OCI-LY7 (cell line): ENCODE results near the gene MBOAT2. TPM values are rescaled to one million over a fixed set of nuclear protein-coding genes. Genes with fewer than 3 reads are reported as not detected.

Experiments
- BruUV-seq: library from RNA; stranded (reverse); fragments of 400-500 nt; replicated peaks from 2 replicates; lab custom pipeline; 2021; lab: Mats Ljungman, UMichigan
- CTCF ChIA-PET: fragments of 300-600 bp; sonication (Branson Sonifier 250); formaldehyde crosslinking; loops from one replicate; lab custom pipeline; 2022; ENCODE audit warnings: antibody characterized with exemption; ENCODE audit not compliant: unreplicated experiment; lab: Charles Lee
- POLR2A ChIA-PET: fragments of 300-600 bp; sonication (Branson Sonifier 250); formaldehyde crosslinking; loops from one replicate; lab custom pipeline; 2022; ENCODE audit warnings: antibody characterized with exemption; lab: Charles Lee
- DNase-seq: peaks from one replicate; pipeline ENCODE4 v3.0.0-alpha.2; 2015; ENCODE audit warnings: low spot score
- H2AFZ ChIP-seq: fragments of 200-600 bp; sonication (generic), shearing (Covaris generic); 2 replicates; pipeline ENCODE4 v1.6.1; 2014; ENCODE audit warnings: mild to moderate bottlenecking, antibody characterized with exemption, low read length, moderate library complexity
- H3K27ac ChIP-seq: fragments of 200-600 bp; sonication (generic); 2 replicates; pipeline ENCODE4 v1.5.1; 2014; ENCODE audit warnings: mixed run types, low read depth, mild to moderate bottlenecking, moderate library complexity, low read length, inconsistent platforms; ENCODE audit not compliant: poor library complexity, severe bottlenecking
- H3K36me3 ChIP-seq: fragments of 200-600 bp; sonication (generic); 2 replicates; pipeline ENCODE4 v1.6.1; 2014; ENCODE audit warnings: mild to moderate bottlenecking, antibody characterized with exemption, low read length, moderate library complexity, mixed read lengths; ENCODE audit not compliant: insufficient read depth
- H3K4me1 ChIP-seq: fragments of 200-600 bp; sonication (generic); 2 replicates; pipeline ENCODE4 v1.5.1; 2014; ENCODE audit warnings: mild to moderate bottlenecking, low read length; ENCODE audit not compliant: insufficient read depth, poor library complexity, severe bottlenecking
- H3K4me2 ChIP-seq: fragments of 200-600 bp; sonication (generic); 2 replicates; pipeline ENCODE4 v1.6.1; 2014; ENCODE audit warnings: mild to moderate bottlenecking, low read length
- H3K4me3 ChIP-seq: fragments of 200-600 bp; sonication (generic); 2 replicates; pipeline ENCODE4 v1.5.1; 2014; ENCODE audit warnings: mild to moderate bottlenecking, low read depth, low read length; ENCODE audit not compliant: poor library complexity, severe bottlenecking
- H3K79me2 ChIP-seq: fragments of 200-600 bp; sonication (generic); 2 replicates; pipeline ENCODE4 v1.6.1; 2016; ENCODE audit warnings: low read depth, mild to moderate bottlenecking, low read length, moderate library complexity, mixed read lengths; ENCODE audit not compliant: insufficient read depth
- H3K9me2 ChIP-seq: fragments of 200-600 bp; sonication (generic); 2 replicates; pipeline ENCODE4 v1.6.1; 2016; ENCODE audit warnings: mild to moderate bottlenecking, low read length, mixed read lengths; ENCODE audit not compliant: insufficient read depth
- H3K9me3 ChIP-seq: fragments of 200-600 bp; sonication (generic); 2 replicates; pipeline ENCODE4 v1.6.1; 2014; ENCODE audit warnings: mild to moderate bottlenecking, mixed run types, low read length, mixed read lengths
- H4K20me1 ChIP-seq: fragments of 200-600 bp; sonication (generic); 2 replicates; pipeline ENCODE4 v1.6.1; 2014; ENCODE audit warnings: mild to moderate bottlenecking, antibody characterized with exemption, low read length, moderate library complexity, mixed read lengths; ENCODE audit not compliant: insufficient read depth
- CTCF ChIP-seq: fragments of 200-600 bp; sonication (generic); conservative IDR thresholded peaks from 2 replicates; pipeline ENCODE4 v1.5.1; 2014; ENCODE audit warnings: mild to moderate bottlenecking, antibody characterized with exemption, low read length, moderate library complexity, mixed read lengths
- EZH2phosphoT487 ChIP-seq: fragments of 200-600 bp; sonication (generic); IDR thresholded peaks from 2 replicates; pipeline ENCODE4 v1.6.1; 2018; ENCODE audit warnings: low read depth, borderline replicate concordance, mild to moderate bottlenecking, mixed run types, antibody characterized with exemption, low read length, moderate library complexity, mixed read lengths
- intact Hi-C: fragments of 100-400 bp; cut with micrococcal nuclease; formaldehyde crosslinking; loops from one replicate; pipeline ENCODE4 v1.10.0; 2022; ENCODE audit not compliant: unreplicated experiment
- total RNA-seq, 2 experiments: library from RNA; depleted of rRNA in 1 of 2; stranded (reverse); fragments of >200 nt in 1 of 2; shearing (Covaris generic) in 1 of 2; gene quantifications; 2 replicates each; pipeline ENCODE4 v1.2.3, GENCODE V29; 2014 to 2022

MBOAT2 gene
- total RNA-seq, 2 experiments from 2014 or later, result 0.28 to 0.93 TPM

DNA sequence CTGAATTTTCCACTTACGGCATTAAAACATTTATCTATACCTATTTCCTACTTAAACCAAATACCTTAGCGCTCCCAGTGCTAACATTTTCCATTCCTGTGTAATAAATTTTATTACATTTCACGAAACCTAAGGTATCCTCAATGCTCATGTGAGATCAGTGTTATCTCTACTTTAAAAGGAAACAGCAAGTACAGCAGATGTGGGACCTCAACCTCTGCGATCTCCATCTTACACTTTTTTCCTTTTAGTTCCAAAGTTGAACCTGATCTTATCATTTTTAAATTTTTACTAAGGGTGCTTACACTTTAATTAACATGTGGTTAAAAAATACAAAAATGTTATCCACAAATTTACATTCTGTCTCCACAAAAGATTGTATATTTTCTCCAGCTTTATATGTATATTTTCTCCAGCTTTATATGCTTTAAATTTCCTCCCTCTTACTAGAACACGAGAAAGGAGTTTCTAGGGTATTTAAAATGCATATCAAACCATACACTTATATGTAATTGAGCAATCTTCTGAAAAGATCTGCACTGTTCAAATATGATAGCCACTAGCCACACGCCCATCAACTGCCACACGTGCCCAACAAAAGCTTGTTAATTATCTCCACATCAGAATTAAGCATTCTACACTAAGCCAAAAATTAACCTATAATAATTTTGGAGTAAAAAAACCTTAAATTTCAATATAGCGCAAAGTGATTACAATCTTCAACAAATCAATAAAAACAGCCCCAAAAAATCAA is 38.1 kb downstream of the MBOAT2 start:
- no peak for DNase-seq
- TF ChIP-seq EZH2phosphoT487 (no peak), CTCF (no peak)
- H3K4me3 ChIP-seq, result no peak overlapping the region
- H3K9me3 ChIP-seq, result no peaks in the 10 kb centered on the region
- H3K27ac ChIP-seq, result no peak overlapping the region
- no peaks in the 10 kb centered on the region for H4K20me1 ChIP-seq
- ChIA-PET CTCF (no interaction called here), POLR2A (interaction anchor here (0.5 to 1.0 kb wide), 3 partner anchors 21 to 63 kb away, joined by 3 to 4 read pairs (median 3); no protein-coding TSS in a partner anchor)
- H3K79me2 ChIP-seq, result no peaks in the 10 kb centered on the region
- H3K36me3 ChIP-seq, result no peaks in the 10 kb centered on the region
- no TSS peak for BruUV-seq
- no peak overlapping the region for H3K4me2 ChIP-seq
- no peaks in the 10 kb centered on the region for H3K4me1 ChIP-seq
- H3K9me2 ChIP-seq, result no peaks in the 10 kb centered on the region
- H2AFZ ChIP-seq, result no peak overlapping the region
- intact Hi-C loops, result no loop called here

DNA sequence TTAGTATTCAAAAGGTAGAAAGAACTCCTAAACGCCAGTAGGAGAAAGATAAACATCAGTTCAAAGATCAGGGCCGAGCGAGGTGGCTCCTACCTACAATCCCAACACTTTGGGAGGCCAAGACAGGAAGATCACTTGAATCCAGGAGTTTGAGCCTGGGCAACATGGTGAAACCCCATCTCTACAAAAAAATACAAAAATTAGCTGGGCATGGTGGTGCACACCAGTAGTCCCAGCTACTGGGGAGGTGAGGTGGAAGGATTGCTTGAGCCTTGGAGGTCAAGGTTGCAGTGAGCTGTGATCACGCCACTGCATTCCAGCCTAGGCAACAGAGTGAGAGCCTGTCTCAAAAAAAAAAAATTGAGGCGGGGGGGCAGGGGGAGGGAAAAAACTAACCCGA is 40.6 kb downstream of the MBOAT2 start:
- no TSS peak for BruUV-seq

More for the DNA sequence above, 40.6 kb downstream of the MBOAT2 start:
- no peak overlapping the region for H3K27ac ChIP-seq
- no peaks in the 10 kb centered on the region for H3K36me3 ChIP-seq
- TF ChIP-seq EZH2phosphoT487, result no peak
- TF ChIP-seq CTCF, result no peak
- no peak for DNase-seq
- H3K4me1 ChIP-seq, result no peaks in the 10 kb centered on the region
- CTCF ChIA-PET, result no interaction called here
- intact Hi-C loops, result no loop called here
- no peaks in the 10 kb centered on the region for H4K20me1 ChIP-seq
- no peak overlapping the region for H3K4me2 ChIP-seq
- no peaks in the 10 kb centered on the region for H3K9me2 ChIP-seq
- no peaks in the 10 kb centered on the region for H3K9me3 ChIP-seq
- POLR2A ChIA-PET, result no interaction called here
- H3K4me3 ChIP-seq, result no peak overlapping the region
- H3K79me2 ChIP-seq, result no peaks in the 10 kb centered on the region
- no peak overlapping the region for H2AFZ ChIP-seq
